GM19238 (cell line): ENCODE measurements around the gene KEAP1.
A peak's percentile ranks its signal among the peaks of the same experiment; 100 is the strongest.
"Not testable (repeated sequence)": the region's sequence is repeated elsewhere in the genome, so short reads cannot be mapped to it uniquely, and the experiment has no call there.

Experiments
- DNase-seq: peaks from one replicate; pipeline ENCODE4 v3.0.0; 2011; ENCODE audit warnings: low spot score; ENCODE audit not compliant: insufficient read length

KEAP1 gene

GRCh38 chr19:10499550-10500246 is 3.5 kb downstream of the KEAP1 start:
- DNase-seq, result no peak

DNA sequence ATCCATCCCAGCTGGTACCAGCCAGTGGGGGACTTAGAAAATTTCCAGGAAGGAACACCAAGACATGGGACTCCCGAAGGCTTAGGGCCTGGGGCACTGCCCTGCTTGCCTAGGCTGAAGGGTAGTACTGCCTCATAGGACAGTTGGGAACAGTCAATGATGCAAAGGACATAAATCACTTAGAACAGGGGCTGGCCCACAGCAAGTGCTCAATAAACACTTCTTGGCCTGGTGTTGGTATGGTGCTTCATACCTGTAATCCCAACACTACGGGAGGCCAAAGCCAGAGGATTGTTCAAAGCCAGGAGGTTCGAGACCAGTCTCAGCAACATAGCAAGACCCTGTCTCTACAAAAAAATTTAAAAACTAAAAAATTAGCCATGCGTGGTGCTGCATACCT is 5.8 kb downstream of the KEAP1 start:
- no peak for DNase-seq

DNA sequence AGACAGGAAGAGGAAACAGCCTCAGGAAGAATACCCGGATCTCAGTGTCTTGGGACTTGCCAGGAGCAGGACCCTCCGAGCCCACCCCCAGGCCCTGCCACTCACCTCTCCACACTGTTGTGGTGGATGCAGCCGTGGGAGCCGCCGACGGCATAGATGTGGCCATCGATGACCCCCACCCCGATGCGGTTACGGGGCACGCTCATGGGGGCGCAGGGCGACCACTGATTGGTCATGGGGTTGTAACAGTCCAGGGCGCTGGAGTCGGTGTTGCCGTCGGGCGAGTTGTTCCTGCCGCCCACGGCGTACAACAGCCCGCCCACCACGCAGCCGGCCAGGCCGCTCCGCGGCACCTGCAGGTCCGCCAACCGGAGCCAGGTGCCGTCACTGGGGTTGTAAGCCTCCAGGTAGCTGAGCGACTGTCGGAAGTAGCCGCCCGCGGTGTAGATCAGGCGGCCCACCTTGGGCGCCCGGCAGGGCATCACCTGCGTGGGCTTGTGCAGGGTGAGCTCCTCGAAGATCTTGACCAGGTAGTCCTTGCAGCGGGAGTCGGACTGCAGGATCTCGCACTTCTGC is 11.6 kb downstream of the KEAP1 start:
- no peak for DNase-seq

- DNase-seq, result no peak
Measured at GRCh38 chr19:10486551-10486950, 16.6 kb downstream of the KEAP1 start.

GRCh38 chr19:10478903-10479384 is 24.2 kb downstream of the KEAP1 start:
- peak; percentile 60 for DNase-seq

GRCh38 chr19:10478476-10478875 is 24.7 kb downstream of the KEAP1 start:
- DNase-seq, result no peak

DNA sequence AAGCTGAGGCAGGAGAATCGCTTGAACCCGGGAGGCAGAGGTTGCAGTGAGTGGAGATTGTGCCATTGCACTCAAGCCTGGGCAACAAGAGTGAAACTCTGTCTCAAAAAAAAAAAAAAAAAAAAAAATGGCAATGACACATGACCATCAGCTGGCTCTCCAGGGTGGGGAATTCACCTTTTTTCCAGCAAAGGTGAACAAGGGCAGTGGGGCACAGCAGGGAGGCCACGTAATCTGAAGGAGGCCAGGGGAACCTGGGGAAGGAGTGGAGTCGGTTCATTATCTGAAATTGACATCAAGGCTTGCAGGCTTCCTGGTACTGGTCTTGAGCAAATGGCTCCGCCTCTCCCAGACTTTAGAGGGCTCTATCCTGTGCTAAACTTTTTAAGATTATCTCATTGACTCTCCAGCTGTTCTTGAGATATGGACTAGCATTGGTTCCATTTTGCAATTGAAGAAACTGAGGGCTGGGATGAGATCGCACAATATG is 28.1 kb downstream of the KEAP1 start:
- DNase-seq, result no peak

DNA sequence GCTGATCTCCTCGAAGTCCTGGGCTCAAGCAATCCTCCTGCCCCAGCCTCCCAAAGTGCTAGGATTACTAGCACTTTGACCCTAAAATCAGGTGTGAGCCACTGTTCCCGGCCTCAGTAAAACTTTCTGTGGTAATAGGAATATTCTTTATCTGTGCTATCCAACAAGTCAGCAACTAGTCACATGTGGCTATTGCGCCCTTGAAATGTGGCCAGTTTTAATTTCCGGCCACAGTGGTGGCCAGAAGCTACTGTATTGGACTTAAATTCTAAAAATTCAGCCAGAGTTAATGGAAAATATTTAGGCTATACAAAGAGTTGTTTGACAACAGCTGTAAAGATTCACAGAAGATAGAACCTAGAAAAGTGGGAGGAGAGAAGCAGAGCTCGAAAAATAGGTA is 30.0 kb downstream of the KEAP1 start:
- no peak for DNase-seq

DNA sequence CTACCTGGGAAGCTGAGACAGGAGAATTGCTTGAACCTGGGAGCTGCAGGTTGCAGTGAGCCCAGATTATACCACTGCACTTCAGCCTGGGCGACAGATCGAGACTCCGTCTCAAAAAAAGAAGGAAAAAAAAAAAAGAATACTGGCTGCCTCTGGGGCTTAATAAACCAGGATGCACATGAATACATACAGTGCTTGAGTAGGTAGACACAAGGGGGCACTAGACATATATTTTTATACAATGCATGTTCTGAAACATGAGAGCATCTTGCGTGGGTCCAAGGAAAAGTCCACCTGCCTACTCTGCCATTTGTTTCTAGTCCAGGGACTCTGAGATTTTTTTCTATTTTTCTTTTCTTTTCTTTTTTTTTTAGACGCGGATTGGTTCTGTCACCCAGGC is 31.2 kb downstream of the KEAP1 start:
- no peak for DNase-seq

- DNase-seq, result no peak
Measured at GRCh38 chr19:10468133-10468532, 35.0 kb downstream of the KEAP1 start.

GRCh38 chr19:10467104-10467706 is 36.0 kb downstream of the KEAP1 start:
- no peak for DNase-seq

DNA sequence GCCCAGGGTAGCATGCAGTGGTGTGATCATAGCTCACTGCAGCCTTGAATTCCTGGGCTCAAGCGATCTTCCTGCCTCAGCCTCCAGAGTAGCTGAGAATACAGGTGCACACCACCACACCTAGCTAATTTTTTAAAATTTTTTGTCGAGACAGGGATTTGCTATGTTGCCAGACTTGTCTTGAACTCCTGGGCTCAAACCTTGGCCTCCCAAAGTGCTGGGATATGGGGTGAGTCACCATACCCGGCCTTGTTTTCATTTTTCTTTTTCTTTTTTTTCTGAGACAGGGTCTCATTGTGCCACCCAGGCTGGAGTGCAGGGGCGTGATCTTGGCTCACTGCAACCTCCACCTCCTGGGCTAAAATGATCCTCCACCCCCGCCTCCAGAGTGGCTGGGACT is 38.7 kb downstream of the KEAP1 start:
- no peak for DNase-seq

DNA sequence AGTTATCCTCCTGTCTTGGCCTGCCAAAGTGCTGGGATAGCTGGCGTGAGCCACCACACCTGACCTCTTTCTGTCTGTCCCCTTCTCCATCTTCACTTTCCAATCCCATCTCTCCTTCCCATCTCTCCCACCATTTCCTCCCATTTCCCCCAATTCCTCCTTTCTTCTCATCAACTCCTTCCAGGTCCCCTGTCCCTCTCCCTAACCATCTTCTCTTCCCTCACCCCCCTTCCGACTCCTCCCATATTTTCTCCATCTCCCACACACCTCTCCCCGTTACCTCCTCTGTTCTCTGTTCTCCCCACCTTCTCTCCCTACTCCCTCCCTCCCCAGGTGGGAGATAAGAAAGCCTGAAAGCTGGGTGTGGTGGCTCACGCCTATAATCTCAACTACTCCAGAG is 40.6 kb downstream of the KEAP1 start:
- DNase-seq, result no peak

DNA sequence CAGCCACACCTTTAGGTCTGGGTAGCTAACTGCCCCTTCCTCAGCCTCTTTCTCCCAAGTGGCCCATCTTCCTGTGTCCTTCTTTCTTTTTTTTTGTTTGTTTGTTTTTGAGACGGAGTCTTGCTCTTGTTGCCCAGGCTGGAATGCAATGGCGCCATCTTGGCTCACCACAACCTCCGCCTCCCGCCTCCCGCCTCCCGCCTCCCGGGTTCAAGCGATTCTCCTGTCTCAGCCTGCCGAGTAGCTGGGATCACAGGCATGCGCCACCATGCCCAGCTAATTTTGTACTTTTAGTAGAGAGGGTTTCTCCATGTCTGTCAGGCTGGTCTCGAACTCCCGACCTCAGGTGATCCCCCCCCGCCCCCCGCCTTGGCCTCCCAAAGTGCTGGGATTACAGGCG is 41.1 kb downstream of the KEAP1 start:
- DNase-seq, result not testable (repeated sequence)

DNA sequence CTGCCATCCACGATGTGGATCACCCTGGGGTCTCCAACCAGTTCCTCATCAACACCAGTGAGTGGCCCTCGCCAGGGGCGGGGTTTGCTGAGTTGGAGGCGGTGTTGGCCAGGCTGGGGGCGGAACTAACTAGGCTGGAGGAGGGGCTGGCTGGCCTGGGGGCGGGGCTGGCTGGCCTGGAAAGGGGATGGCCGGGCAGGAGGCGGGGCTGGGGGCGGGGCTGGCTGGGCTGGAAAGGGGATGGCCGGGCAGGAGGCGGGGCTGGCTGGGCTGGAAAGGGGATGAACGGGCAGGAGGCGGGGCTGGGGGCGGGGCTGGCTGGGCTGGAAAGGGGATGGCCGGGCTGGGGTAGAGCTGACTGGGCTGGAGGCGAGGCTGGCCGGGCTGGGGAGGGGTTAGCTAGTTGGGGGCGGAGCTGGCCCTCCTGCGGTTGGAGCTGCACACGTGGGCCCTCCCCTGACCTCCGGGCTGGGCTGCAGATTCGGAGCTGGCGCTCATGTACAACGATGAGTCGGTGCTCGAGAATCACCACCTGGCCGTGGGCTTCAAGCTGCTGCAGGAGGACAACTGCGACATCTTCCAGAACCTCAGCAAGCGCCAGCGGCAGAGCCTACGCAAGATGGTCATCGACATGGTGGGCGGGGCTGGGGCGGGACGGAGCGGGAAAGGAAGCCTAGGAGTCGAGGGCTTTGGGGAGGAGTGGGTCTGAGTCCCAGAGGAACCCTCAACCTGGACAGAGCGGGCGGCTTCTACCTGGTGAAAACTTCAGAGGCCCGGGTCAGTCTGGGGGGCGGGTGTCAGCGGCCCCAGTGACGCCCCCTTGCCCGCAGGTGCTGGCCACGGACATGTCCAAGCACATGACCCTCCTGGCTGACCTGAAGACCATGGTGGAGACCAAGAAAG is 41.9 kb downstream of the KEAP1 start:
- DNase-seq, result peak; percentile 98

GRCh38 chr19:10460714-10461046 is 42.5 kb downstream of the KEAP1 start:
- DNase-seq, result no peak

GRCh38 chr19:10458733-10459132 is 44.4 kb downstream of the KEAP1 start:
- not testable (repeated sequence) for DNase-seq

DNA sequence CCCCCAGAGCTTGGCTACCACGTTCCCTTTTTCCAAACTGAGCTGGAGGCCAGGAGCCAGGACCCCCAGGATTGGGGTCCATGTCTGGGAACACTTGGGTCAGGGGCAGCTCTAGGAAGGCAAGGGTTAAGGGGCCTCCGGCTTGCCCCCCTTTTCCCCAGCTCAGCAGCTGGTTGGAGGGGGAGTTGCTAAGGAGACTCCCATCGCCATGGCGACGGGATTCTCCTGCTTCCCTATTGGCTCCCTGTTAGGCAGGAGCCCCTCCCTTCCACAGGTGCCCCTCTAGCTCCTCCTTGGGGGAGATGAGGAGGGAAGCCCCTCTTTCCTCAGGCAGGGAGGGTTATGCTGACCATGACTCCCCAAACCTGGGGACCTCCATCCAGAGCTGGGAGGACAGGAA is 48.9 kb downstream of the KEAP1 start:
- no peak for DNase-seq

GRCh38 chr19:10453852-10454251 is 49.3 kb downstream of the KEAP1 start:
- DNase-seq, result no peak

- no peak for DNase-seq
Measured at GRCh38 chr19:10452726-10453618, 50.2 kb downstream of the KEAP1 start.
